Liver (tissue), 3 donors: Measurements from ENCODE around the gene ZNF518A.

Source experiments
- JUND ChIP-seq, 2 donors: IDR thresholded peaks; 2 replicates each; pipeline ENCODE4 v1.6.1; 2016; ENCODE audit warnings: antibody characterized with exemption in 2 of 2
- ZBTB33 ChIP-seq: IDR thresholded peaks from 2 replicates; pipeline ENCODE4 v1.6.1; 2016; ENCODE audit warnings: antibody characterized with exemption
- TF ChIP-seq, protein P1 (sequence below): fragments of 150-350 bp; IDR thresholded peaks from 2 replicates; pipeline ENCODE4 v1.5.1; 2017; ENCODE audit warnings: improper control_type of control experiment, low read depth, low read length; ENCODE audit not compliant: missing input control
- donor health status: healthy.
- donor health status: healthy.

- TF ChIP-seq JUND (IDR thresholded peaks at IDR 0.05): no peak
- TF ChIP-seq, protein P1, sequence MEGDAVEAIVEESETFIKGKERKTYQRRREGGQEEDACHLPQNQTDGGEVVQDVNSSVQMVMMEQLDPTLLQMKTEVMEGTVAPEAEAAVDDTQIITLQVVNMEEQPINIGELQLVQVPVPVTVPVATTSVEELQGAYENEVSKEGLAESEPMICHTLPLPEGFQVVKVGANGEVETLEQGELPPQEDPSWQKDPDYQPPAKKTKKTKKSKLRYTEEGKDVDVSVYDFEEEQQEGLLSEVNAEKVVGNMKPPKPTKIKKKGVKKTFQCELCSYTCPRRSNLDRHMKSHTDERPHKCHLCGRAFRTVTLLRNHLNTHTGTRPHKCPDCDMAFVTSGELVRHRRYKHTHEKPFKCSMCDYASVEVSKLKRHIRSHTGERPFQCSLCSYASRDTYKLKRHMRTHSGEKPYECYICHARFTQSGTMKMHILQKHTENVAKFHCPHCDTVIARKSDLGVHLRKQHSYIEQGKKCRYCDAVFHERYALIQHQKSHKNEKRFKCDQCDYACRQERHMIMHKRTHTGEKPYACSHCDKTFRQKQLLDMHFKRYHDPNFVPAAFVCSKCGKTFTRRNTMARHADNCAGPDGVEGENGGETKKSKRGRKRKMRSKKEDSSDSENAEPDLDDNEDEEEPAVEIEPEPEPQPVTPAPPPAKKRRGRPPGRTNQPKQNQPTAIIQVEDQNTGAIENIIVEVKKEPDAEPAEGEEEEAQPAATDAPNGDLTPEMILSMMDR: no peak
- TF ChIP-seq ZBTB33: no peak
Observed at GRCh38 chr10:96170230-96170629, 40.1 kb downstream of the ZNF518A start.
